Measurements from ENCODE around the gene AADACL2. TPM values are rescaled to one million over a fixed set of nuclear protein-coding genes. Genes with fewer than 3 reads are reported as not detected.

The AADACL2 gene
- total RNA-seq, 2 donors from 2014 or later = 0.62 TPM; not detected in 1

GRCh38 chr3:151794080-151794479 is 60.4 kb downstream of the AADACL2 start:
- WGBS = 31% methylated on average over 2 of the region's 2 CpGs
- intact Hi-C loops (cut with DNase I) = no loop called here
- H3K4me1 ChIP-seq (replicated peaks) = no peaks in the 10 kb centered on the region
- H3K27ac ChIP-seq = no peak overlapping the region
- DNase-seq (ENCODE audit: low spot score) = no peak
- H3K9me3 ChIP-seq = no peaks in the 10 kb centered on the region
- TF ChIP-seq CTCF (IDR thresholded peaks at IDR 0.05) = no peak
- H3K36me3 ChIP-seq = no peaks in the 10 kb centered on the region
- H3K4me3 ChIP-seq = no peak overlapping the region
- no peaks in the 10 kb centered on the region for H3K27me3 ChIP-seq (replicated peaks; ENCODE audit: insufficient read depth)

GRCh38 chr3:151795276-151795675 is 61.5 kb downstream of the AADACL2 start:
- intact Hi-C loops (cut with DNase I) = no loop called here
- DNase-seq (ENCODE audit: low spot score) = no peak
- no peaks in the 10 kb centered on the region for H3K4me1 ChIP-seq (replicated peaks)
- no peaks in the 10 kb centered on the region for H3K36me3 ChIP-seq
- H3K27ac ChIP-seq = no peak overlapping the region
- TF ChIP-seq CTCF (IDR thresholded peaks at IDR 0.05) = no peak
- WGBS = 92% methylated on average over 4 of the region's 4 CpGs
- no peaks in the 10 kb centered on the region for H3K27me3 ChIP-seq (replicated peaks; ENCODE audit: insufficient read depth)
- no peak overlapping the region for H3K4me3 ChIP-seq
- H3K9me3 ChIP-seq = no peaks in the 10 kb centered on the region

GRCh38 chr3:151796105-151796680 is 62.5 kb downstream of the AADACL2 start:
- intact Hi-C loops (cut with DNase I) = no loop called here
- no peak for DNase-seq (ENCODE audit: low spot score)
- no peaks in the 10 kb centered on the region for H3K9me3 ChIP-seq
- no peaks in the 10 kb centered on the region for H3K27me3 ChIP-seq (replicated peaks; ENCODE audit: insufficient read depth)
- no peak overlapping the region for H3K27ac ChIP-seq
- WGBS = 75% methylated on average over 1 of the region's 1 CpG
- H3K36me3 ChIP-seq = no peaks in the 10 kb centered on the region
- no peaks in the 10 kb centered on the region for H3K4me1 ChIP-seq (replicated peaks)
- no peak overlapping the region for H3K4me3 ChIP-seq
- no peak for TF ChIP-seq POLR2A (IDR thresholded peaks at IDR 0.05)
- no peak for TF ChIP-seq CTCF (IDR thresholded peaks at IDR 0.05)
- TF ChIP-seq POLR2AphosphoS5 (IDR thresholded peaks at IDR 0.05) = no peak

GRCh38 chr3:151798466-151798865 is 64.7 kb downstream of the AADACL2 start:
- Histone ChIP-seq H3K9me3 (no peaks in the 10 kb centered on the region), H3K4me1 (replicated peaks) (no peaks in the 10 kb centered on the region), H3K36me3 (no peaks in the 10 kb centered on the region), H3K4me3 (no peak overlapping the region), H3K27ac (no peak overlapping the region), H3K27me3 (replicated peaks; ENCODE audit: insufficient read depth) (no peaks in the 10 kb centered on the region)
- TF ChIP-seq POLR2A (IDR thresholded peaks at IDR 0.05) (no peak), CTCF (IDR thresholded peaks at IDR 0.05) (no peak), POLR2AphosphoS5 (IDR thresholded peaks at IDR 0.05) (no peak)
- intact Hi-C loops (cut with DNase I) = no loop called here
- 76% methylated on average over 2 of the region's 2 CpGs for WGBS
- DNase-seq (ENCODE audit: low spot score) = no peak

- intact Hi-C loops (cut with DNase I) = no loop called here
- TF ChIP-seq POLR2A (IDR thresholded peaks at IDR 0.05) = no peak
- no peak for TF ChIP-seq POLR2AphosphoS5 (IDR thresholded peaks at IDR 0.05)
- no peak for TF ChIP-seq CTCF (IDR thresholded peaks at IDR 0.05)
- H3K9me3 ChIP-seq = no peaks in the 10 kb centered on the region
- no peak for DNase-seq (ENCODE audit: low spot score)
- no peak overlapping the region for H3K4me3 ChIP-seq
- H3K36me3 ChIP-seq = no peaks in the 10 kb centered on the region
- H3K27me3 ChIP-seq (replicated peaks; ENCODE audit: insufficient read depth) = no peaks in the 10 kb centered on the region
- WGBS = 90% methylated on average over 2 of the region's 2 CpGs
- no peak overlapping the region for H3K27ac ChIP-seq
- no peaks in the 10 kb centered on the region for H3K4me1 ChIP-seq (replicated peaks)
Measured at GRCh38 chr3:151800431-151800830, 66.7 kb downstream of the AADACL2 start.

Data from prostate gland (tissue), 2 donors.